Loucy (cell line): Measurements from ENCODE around the gene YIPF1.

Source experiments
- EZH2phosphoT487 ChIP-seq: fragments of 200-600 bp; IDR thresholded peaks from 2 replicates; pipeline ENCODE4 v1.6.1; 2018; ENCODE audit warnings: antibody characterized with exemption, mild to moderate bottlenecking, moderate library complexity, borderline replicate concordance
- TF ChIP-seq, protein P1 (sequence below): fragments of 200-600 bp; sonication (generic); conservative IDR thresholded peaks from 2 replicates; pipeline ENCODE4 v1.5.1; 2014; ENCODE audit warnings: mild to moderate bottlenecking, antibody characterized with exemption, low read length

DNA sequence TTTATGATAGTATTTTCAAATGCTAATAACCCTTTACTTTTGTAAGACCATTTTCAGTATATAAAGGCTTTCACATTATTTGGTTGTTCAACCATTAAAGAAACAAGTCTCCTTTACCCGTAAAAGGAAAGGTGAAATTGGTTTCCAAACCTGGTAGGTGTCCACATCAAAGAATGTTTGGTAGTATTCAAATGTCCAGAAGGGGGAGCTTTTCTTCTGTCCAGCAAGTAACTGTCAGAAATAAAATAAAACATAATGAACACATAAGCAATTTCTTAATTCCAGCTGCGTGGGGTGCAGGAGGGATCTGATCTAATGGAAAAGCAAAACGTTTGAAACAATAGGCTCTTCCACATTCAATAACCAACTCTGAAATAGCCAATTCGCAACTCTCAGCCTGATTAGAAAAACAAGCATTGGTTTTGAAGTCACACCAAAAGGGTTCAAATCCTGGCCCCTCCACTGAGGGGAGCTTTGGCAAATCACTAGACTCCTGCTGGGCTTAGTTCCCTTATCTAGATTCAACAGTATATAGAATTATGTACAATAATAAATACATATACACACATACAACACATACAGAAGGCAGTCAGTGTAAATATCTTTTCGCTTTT lies 11.0 kb downstream of the YIPF1 start:
- TF ChIP-seq, protein P1, sequence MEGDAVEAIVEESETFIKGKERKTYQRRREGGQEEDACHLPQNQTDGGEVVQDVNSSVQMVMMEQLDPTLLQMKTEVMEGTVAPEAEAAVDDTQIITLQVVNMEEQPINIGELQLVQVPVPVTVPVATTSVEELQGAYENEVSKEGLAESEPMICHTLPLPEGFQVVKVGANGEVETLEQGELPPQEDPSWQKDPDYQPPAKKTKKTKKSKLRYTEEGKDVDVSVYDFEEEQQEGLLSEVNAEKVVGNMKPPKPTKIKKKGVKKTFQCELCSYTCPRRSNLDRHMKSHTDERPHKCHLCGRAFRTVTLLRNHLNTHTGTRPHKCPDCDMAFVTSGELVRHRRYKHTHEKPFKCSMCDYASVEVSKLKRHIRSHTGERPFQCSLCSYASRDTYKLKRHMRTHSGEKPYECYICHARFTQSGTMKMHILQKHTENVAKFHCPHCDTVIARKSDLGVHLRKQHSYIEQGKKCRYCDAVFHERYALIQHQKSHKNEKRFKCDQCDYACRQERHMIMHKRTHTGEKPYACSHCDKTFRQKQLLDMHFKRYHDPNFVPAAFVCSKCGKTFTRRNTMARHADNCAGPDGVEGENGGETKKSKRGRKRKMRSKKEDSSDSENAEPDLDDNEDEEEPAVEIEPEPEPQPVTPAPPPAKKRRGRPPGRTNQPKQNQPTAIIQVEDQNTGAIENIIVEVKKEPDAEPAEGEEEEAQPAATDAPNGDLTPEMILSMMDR, result peak; percentile 85
- TF ChIP-seq EZH2phosphoT487, result no peak
